Brain microvascular endothelial cell (primary cell): Measurements from ENCODE around the gene PREPL.

Source experiments
- DNase-seq: peaks from one replicate; pipeline ENCODE4 v3.0.0-alpha.2; 2020
- H3K27ac ChIP-seq: fragments of 250-450 bp; sonication (Bioruptor Pico); 2 replicates; pipeline ENCODE4 v1.5.1; 2020; ENCODE audit warnings: mild to moderate bottlenecking, moderate library complexity
- H3K27me3 ChIP-seq: fragments of 250-450 bp; sonication (Bioruptor Pico); replicated peaks from 2 replicates; pipeline ENCODE4 v1.5.1; 2020; ENCODE audit warnings: mild to moderate bottlenecking
- H3K36me3 ChIP-seq: fragments of 250-450 bp; sonication (Bioruptor Pico); replicated peaks from 2 replicates; pipeline ENCODE4 v1.5.1; 2020; ENCODE audit warnings: mild to moderate bottlenecking
- H3K4me3 ChIP-seq: 2 replicates; pipeline ENCODE4 v1.5.1; 2011; ENCODE audit warnings: low read depth, mild to moderate bottlenecking, control low read depth, low read length, moderate library complexity
- CTCF ChIP-seq: IDR thresholded peaks from 2 replicates; pipeline ENCODE4 v1.5.1; 2011; ENCODE audit warnings: low read depth, mild to moderate bottlenecking, moderate library complexity, low read length, control low read depth, inconsistent platforms; ENCODE audit errors: missing control alignments
- in situ Hi-C: cut with HindIII; loops from 2 replicates; pipeline ENCODE4 v1.10.0; 2017; ENCODE audit warnings: low sequenced_read_pairs, low pct_ligation_motif_present

The PREPL gene

GRCh38 chr2:44361330-44362206 lies at the start of gene PREPL, which contains the start of gene CAMKMT:
PREPL (minus strand) TSS chr2:44361494; CDS start chr2:44346342, 15,152 bp downstream.
CAMKMT (plus strand) TSS chr2:44361947.
- H3K27me3 ChIP-seq = no peaks in the 10 kb centered on the region
- TF ChIP-seq CTCF = no peak
- H3K4me3 ChIP-seq = peak within 1 kb of the TSS; percentile 97
- H3K27ac ChIP-seq = peak within 1 kb of the TSS; percentile 100
- DNase-seq = peak; percentile 97
- in situ Hi-C loops = no loop called here
- H3K36me3 ChIP-seq = no peaks in the 10 kb centered on the region

GRCh38 chr2:44398243-44398897 lies 37.1 kb upstream of the PREPL start:
- Histone ChIP-seq H3K36me3 (no peaks in the 10 kb centered on the region), H3K4me3 (no peak overlapping the region), H3K27me3 (no peaks in the 10 kb centered on the region), H3K27ac (no peak overlapping the region)
- no peak for TF ChIP-seq CTCF
- in situ Hi-C loops = no loop called here
- no peak for DNase-seq

DNA sequence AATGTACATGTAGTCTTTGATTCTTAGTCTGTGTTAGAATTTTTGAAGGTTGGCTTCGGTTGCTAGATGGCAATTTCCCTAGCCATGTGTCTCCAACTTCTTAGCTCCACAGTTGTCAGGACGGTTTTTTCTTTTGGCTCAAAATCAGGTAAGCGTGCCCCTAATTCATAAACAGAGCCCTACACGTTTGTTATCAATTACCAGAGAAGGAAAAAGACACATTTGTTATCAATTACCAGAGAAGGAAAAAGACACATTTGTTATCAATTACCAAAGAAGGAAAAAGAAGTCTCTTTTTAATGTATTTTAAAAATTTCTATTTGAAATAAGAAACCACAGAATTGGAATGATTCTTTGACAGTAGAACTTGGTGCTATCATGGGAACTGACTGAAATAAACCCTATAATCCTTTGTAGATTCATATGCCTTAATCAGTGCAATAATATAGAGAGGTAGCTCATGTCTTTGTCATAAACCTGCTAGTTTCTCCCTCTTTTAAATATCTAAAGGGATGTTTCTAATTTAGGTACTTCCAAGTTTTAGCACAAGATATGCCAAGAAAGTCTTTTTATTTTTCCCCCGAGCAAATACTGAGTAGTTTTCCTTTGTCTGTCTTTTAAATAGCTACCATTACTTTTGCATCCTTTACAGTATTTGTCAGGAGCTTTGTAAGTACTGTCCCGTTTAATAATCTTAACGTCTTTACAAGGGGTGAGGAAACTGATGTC lies 36.3 kb upstream of the PREPL start:
- in situ Hi-C loops = no loop called here
- no peak for DNase-seq
- Histone ChIP-seq H3K36me3 (no peaks in the 10 kb centered on the region), H3K27ac (no peak overlapping the region), H3K27me3 (no peaks in the 10 kb centered on the region), H3K4me3 (no peak overlapping the region)
- no peak for TF ChIP-seq CTCF

- no peaks in the 10 kb centered on the region for H3K36me3 ChIP-seq
- H3K4me3 ChIP-seq = no peak overlapping the region
- H3K27ac ChIP-seq = no peak overlapping the region
- peak; percentile 50 for TF ChIP-seq CTCF
- H3K27me3 ChIP-seq = no peaks in the 10 kb centered on the region
- DNase-seq = peak; percentile 49
- in situ Hi-C loops = no loop called here
These were observed 31.1 kb upstream of the PREPL start for GRCh38 chr2:44392338-44392943.

GRCh38 chr2:44389895-44390294 lies 28.6 kb upstream of the PREPL start:
- H3K27me3 ChIP-seq = no peaks in the 10 kb centered on the region
- no peak overlapping the region for H3K27ac ChIP-seq
- no peaks in the 10 kb centered on the region for H3K36me3 ChIP-seq
- in situ Hi-C loops = no loop called here
- H3K4me3 ChIP-seq = no peak overlapping the region
- DNase-seq = no peak
- no peak for TF ChIP-seq CTCF
